ENCODE data around the gene TRIM47.
A peak's percentile ranks its signal among the peaks of the same experiment; 100 is the strongest.

The TRIM47 gene

GRCh38 chr17:75908201-75908600 lies 29.8 kb upstream of the TRIM47 start:
- no peak for DNase-seq

- no peak for DNase-seq
Measured at GRCh38 chr17:75906143-75906884, 27.9 kb upstream of the TRIM47 start.

GRCh38 chr17:75904749-75905521 lies 26.6 kb upstream of the TRIM47 start, which contains the start of gene MRPL38:
MRPL38 (minus strand) TSS chr17:75904884; CDS start chr17:75904875, 9 bp downstream.
- DNase-seq, result peak; percentile 95

- DNase-seq, result no peak
Measured at GRCh38 chr17:75902406-75902805, 24.0 kb upstream of the TRIM47 start.

- no peak for DNase-seq
Measured at GRCh38 chr17:75901727-75902126, 23.3 kb upstream of the TRIM47 start.

GRCh38 chr17:75900691-75901533 lies 22.5 kb upstream of the TRIM47 start:
- no peak for DNase-seq

GRCh38 chr17:75899767-75900468 lies 21.5 kb upstream of the TRIM47 start:
- DNase-seq, result no peak

GRCh38 chr17:75899353-75899752 lies 21.0 kb upstream of the TRIM47 start:
- no peak for DNase-seq

GRCh38 chr17:75898791-75899190 lies 20.4 kb upstream of the TRIM47 start:
- DNase-seq, result no peak

GRCh38 chr17:75898065-75898464 lies 19.7 kb upstream of the TRIM47 start:
- no peak for DNase-seq

- no peak for DNase-seq
Measured at GRCh38 chr17:75897160-75898019, 19.0 kb upstream of the TRIM47 start.

GRCh38 chr17:75896415-75897159 lies 18.2 kb upstream of the TRIM47 start, which contains the start of gene TRIM65:
TRIM65 (minus strand) TSS chr17:75896951; CDS start chr17:75896937, 14 bp downstream.
- peak; percentile 82 for DNase-seq

GRCh38 chr17:75895370-75896155 lies 17.2 kb upstream of the TRIM47 start:
- DNase-seq, result no peak

- no peak for DNase-seq
Measured at GRCh38 chr17:75894049-75894733, 15.8 kb upstream of the TRIM47 start.

GRCh38 chr17:75893305-75894048 lies 15.1 kb upstream of the TRIM47 start:
- no peak for DNase-seq

GRCh38 chr17:75892556-75893224 lies 14.3 kb upstream of the TRIM47 start:
- no peak for DNase-seq

- DNase-seq, result no peak
Measured at GRCh38 chr17:75891605-75892555, 13.5 kb upstream of the TRIM47 start.
